Measurements from ENCODE around the gene PRLR.

The PRLR gene

DNA sequence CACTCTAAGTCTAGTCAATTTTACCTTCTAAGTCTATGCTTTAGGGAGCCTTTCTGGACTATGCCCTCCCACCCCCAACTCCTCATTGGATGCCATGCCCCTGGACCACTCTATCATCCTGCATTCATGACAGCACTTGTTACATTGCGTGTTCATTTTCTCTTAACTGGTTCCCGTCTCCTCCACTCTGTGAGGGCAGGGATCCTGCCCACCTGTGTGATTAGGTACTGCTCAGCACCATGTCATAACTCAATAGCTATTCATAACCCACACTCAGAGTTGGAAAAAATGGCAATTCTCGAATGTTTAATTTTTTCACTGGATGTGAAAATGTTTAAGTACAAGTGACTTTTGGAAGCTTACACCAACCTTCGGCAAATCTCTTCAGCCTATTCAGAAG, 88.5 kb downstream of the PRLR start:
- TF ChIP-seq CTCF (IDR thresholded peaks at IDR 0.05) = no peak
- Histone ChIP-seq H3K4me3 (no peak overlapping the region), H3K27ac (no peak overlapping the region)
- DNase-seq (ENCODE audit: low spot score) = no peak

- no peak for DNase-seq (ENCODE audit: low spot score)
- TF ChIP-seq CTCF (IDR thresholded peaks at IDR 0.05) = no peak
- H3K27ac ChIP-seq = no peak overlapping the region
Observed at GRCh38 chr5:35138232-35138631, 92.1 kb downstream of the PRLR start.

DNA sequence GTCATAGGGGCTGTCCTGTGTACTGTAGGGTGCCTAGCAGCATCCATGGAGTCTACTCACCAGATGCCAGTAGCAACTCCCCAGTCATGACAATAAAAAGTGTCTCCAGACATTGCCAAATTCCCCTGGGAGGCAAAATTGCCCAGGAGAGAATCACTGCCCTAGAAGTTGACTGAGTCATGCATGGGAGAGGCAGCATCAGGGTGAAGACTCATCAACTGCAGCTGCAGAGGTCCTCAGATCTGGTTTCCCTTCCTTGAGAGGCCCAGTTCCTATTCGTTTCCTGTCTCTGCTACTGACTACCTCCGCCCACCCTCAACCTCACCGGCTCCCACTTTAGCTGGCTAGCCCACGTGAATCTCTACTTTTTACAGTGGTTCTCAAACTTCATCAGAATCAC, 93.9 kb downstream of the PRLR start:
- no peak for TF ChIP-seq CTCF (IDR thresholded peaks at IDR 0.05)
- DNase-seq (ENCODE audit: low spot score) = no peak
- H3K4me3 ChIP-seq = no peak overlapping the region
- no peak overlapping the region for H3K27ac ChIP-seq

More at GRCh38 chr5:35138232-35138631, 92.1 kb downstream of the PRLR start:
- H3K4me3 ChIP-seq = no peak overlapping the region

- DNase-seq (ENCODE audit: low spot score) = no peak
- Histone ChIP-seq H3K27ac (no peak overlapping the region), H3K4me3 (no peak overlapping the region)
- TF ChIP-seq CTCF (IDR thresholded peaks at IDR 0.05) = no peak
Observed at GRCh38 chr5:35135239-35135700, 95.0 kb downstream of the PRLR start.

- no peak for DNase-seq (ENCODE audit: low spot score)
- no peak overlapping the region for H3K4me3 ChIP-seq
- TF ChIP-seq CTCF (IDR thresholded peaks at IDR 0.05) = no peak
- H3K27ac ChIP-seq = no peak overlapping the region
Observed at GRCh38 chr5:35134278-35135030, 95.8 kb downstream of the PRLR start.

- no peak overlapping the region for H3K4me3 ChIP-seq
- DNase-seq (ENCODE audit: low spot score) = no peak
- H3K27ac ChIP-seq = no peak overlapping the region
- TF ChIP-seq CTCF (IDR thresholded peaks at IDR 0.05) = no peak
Observed at GRCh38 chr5:35133186-35133585, 97.1 kb downstream of the PRLR start.

DNA sequence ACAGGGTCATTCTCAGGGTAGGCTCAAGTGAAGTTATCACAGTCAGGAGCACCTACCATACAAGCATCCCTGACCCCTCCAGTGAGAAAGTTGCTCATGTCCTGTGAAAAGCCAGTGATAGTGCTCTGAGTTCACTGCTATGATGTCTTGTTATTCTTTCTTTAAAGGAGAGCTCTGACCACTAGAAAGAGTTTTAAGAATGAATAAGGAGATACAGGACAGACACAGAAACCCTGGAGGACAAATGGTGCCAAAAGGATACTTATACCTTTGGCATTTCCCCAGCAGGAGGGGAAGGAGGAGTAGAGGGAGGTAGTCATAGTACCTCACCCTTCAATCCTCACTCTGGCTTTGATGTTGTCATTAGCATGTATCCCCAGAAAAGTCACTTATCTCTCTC, 98.6 kb downstream of the PRLR start:
- Histone ChIP-seq H3K4me3 (no peak overlapping the region), H3K27ac (no peak overlapping the region)
- no peak for DNase-seq (ENCODE audit: low spot score)
- TF ChIP-seq CTCF (IDR thresholded peaks at IDR 0.05) = no peak

All from coronary artery (tissue), 2 donors.